GM20000 (cell line): ENCODE measurements around the gene TF.

ENCODE experiments used
- DNase-seq: peaks from one replicate; pipeline ENCODE4 v3.0.0; 2012; ENCODE audit warnings: low spot score
- CTCF ChIP-seq: IDR thresholded peaks from 2 replicates; pipeline ENCODE4 v1.5.1; 2012; ENCODE audit warnings: mild to moderate bottlenecking, control low read depth; ENCODE audit errors: extremely low read depth, missing control alignments

The TF gene

GRCh38 chr3:133754973-133755828 is 9.0 kb downstream of the TF start:
- no peak for DNase-seq
- TF ChIP-seq CTCF: no peak

- no peak for DNase-seq
These were observed 10.8 kb downstream of the TF start for GRCh38 chr3:133756716-133757694.

GRCh38 chr3:133757701-133758567 is 11.7 kb downstream of the TF start:
- DNase-seq: no peak
- no peak for TF ChIP-seq CTCF

More at GRCh38 chr3:133756716-133757694, 10.8 kb downstream of the TF start:
- TF ChIP-seq CTCF: no peak

GRCh38 chr3:133758568-133758928 is 12.4 kb downstream of the TF start:
- no peak for DNase-seq
- no peak for TF ChIP-seq CTCF

GRCh38 chr3:133758964-133759739 is 13.0 kb downstream of the TF start:
- DNase-seq: no peak
- TF ChIP-seq CTCF: no peak

GRCh38 chr3:133759740-133760305 is 13.6 kb downstream of the TF start:
- no peak for TF ChIP-seq CTCF
- DNase-seq: no peak
